GM10266 (cell line): ENCODE data around the gene PDE4D.

Source experiments
- DNase-seq: peaks from one replicate; pipeline ENCODE4 v3.0.0; 2012; ENCODE audit errors: extremely low spot score
- CTCF ChIP-seq: IDR thresholded peaks from 2 replicates; pipeline ENCODE4 v1.5.1; 2012; ENCODE audit warnings: mild to moderate bottlenecking, low read depth; ENCODE audit not compliant: control insufficient read depth, insufficient read depth; ENCODE audit errors: missing control alignments

PDE4D gene

GRCh38 chr5:59439303-59439702, 454.2 kb downstream of the PDE4D start:
- no peak for DNase-seq
- TF ChIP-seq CTCF, result no peak

- no peak for DNase-seq
- no peak for TF ChIP-seq CTCF
Observed at GRCh38 chr5:59437176-59437575, 456.4 kb downstream of the PDE4D start.

- no peak for DNase-seq
- TF ChIP-seq CTCF, result no peak
Observed at GRCh38 chr5:59436364-59437148, 457.0 kb downstream of the PDE4D start.

- no peak for DNase-seq
- no peak for TF ChIP-seq CTCF
Observed at GRCh38 chr5:59433174-59433573, 460.4 kb downstream of the PDE4D start.

GRCh38 chr5:59430066-59430685, 463.4 kb downstream of the PDE4D start:
- no peak for TF ChIP-seq CTCF
- DNase-seq, result no peak

GRCh38 chr5:59428391-59428790, 465.1 kb downstream of the PDE4D start:
- no peak for TF ChIP-seq CTCF
- no peak for DNase-seq

- DNase-seq, result no peak
- TF ChIP-seq CTCF, result no peak
Observed at GRCh38 chr5:59424515-59424914, 469.0 kb downstream of the PDE4D start.
